NCI-H146 treated with DMSO at 0.1 percent for 48 hours (cell line): Measurements from ENCODE around the gene NIPA2.

Experiments used
- DNase-seq: peaks from one replicate; lab custom pipeline; 2025; ENCODE audit not compliant: unreplicated experiment; lab: John Stamatoyannopoulos, UW

The NIPA2 gene

GRCh38 chr15:22895465-22896190 is 57.2 kb downstream of the NIPA2 start:
- DNase-seq = no peak

- no peak for DNase-seq
These were observed 63.6 kb downstream of the NIPA2 start for GRCh38 chr15:22902046-22902445.

- DNase-seq = no peak
These were observed 64.1 kb downstream of the NIPA2 start for GRCh38 chr15:22902578-22902977.

GRCh38 chr15:22902981-22903380 is 64.5 kb downstream of the NIPA2 start:
- DNase-seq = no peak

GRCh38 chr15:22903427-22903826 is 65.0 kb downstream of the NIPA2 start:
- no peak for DNase-seq

GRCh38 chr15:22903961-22904534 is 65.6 kb downstream of the NIPA2 start:
- peak; percentile 12 for DNase-seq

GRCh38 chr15:22904736-22905135 is 66.3 kb downstream of the NIPA2 start:
- no peak for DNase-seq

GRCh38 chr15:22907161-22907950 is 68.9 kb downstream of the NIPA2 start:
- DNase-seq = no peak

GRCh38 chr15:22908830-22909229 is 70.4 kb downstream of the NIPA2 start:
- DNase-seq = no peak

GRCh38 chr15:22911306-22911705 is 72.8 kb downstream of the NIPA2 start:
- no peak for DNase-seq

GRCh38 chr15:22912256-22912655 is 73.8 kb downstream of the NIPA2 start:
- no peak for DNase-seq

GRCh38 chr15:22913646-22914380 is 75.3 kb downstream of the NIPA2 start:
- no peak for DNase-seq

- no peak for DNase-seq
These were observed 77.5 kb downstream of the NIPA2 start for GRCh38 chr15:22915866-22916515.

GRCh38 chr15:22916606-22917350 is 78.3 kb downstream of the NIPA2 start:
- no peak for DNase-seq

- no peak for DNase-seq
These were observed 79.1 kb downstream of the NIPA2 start for GRCh38 chr15:22917556-22917955.
